ENCODE measurements around the gene RRP1.

RRP1 gene

DNA sequence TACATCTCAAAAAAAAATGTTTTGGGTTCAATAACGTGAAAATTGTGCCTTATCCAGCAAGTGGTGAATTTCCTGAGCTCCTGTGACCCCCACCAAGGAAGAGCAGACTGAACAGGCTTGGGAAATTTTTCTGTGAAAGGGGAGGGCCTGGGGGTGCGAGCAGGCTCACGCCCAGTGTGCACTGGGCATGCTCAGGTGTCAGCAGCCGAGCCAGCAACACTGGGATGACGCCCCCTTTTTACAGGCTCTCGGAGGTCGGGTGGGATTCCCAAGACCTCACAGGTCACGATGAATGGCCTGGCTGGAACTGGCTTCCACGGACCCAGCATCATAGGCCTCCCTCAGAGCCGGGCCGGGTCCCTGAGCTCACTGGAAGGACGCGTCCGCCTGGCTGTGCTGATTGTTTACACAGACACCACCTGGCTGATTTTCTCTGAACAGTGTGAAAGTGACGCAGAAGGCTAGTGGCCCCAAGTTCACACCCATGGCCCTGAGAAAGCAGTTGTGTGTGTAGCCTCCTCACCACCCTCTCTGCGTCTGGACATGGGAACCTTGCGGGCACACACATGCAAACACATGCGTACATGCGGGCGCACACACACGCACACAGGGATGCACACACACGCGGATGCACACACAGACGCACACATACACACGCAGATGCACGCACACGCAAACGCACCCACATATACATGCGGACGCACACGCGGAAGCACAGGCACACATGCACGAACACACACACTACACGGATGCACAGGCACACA is 22.5 kb upstream of the RRP1 start:
- Mint-ChIP-seq H3K4me3 (no peak overlapping the region), H3K4me1 (ENCODE audit: low read depth) (peaks cover 6% of the 10 kb centered on the region), H3K9me3 (peaks cover 8% of the 10 kb centered on the region), H3K36me3 (ENCODE audit: low read depth) (peaks cover 10% of the 10 kb centered on the region), H3K27me3 (ENCODE audit: low read depth) (no peaks in the 10 kb centered on the region), H3K27ac (no peak overlapping the region)

DNA sequence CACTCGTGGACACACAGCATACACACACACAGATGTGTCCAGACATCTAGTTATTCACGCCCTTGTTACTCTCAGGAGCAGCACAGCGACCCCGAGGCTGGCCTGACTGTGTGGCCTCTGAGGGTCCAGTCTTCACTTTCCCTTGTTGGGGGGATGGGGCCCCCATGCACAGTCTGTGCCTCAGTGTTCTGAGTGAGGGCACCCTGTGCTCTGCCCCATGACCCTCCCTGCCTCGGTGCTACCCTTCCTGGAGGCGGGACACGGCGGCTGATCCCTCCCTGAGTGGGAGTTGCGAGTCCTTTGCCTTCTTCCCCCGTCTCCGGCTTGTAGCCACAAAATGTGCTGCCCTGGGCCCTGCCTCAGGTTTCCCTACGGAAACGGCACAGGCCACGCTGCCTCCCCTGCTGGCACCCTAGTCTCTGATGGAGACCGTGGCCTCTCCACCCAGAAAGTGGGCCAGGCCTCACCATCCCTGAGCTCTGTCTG is 21.8 kb upstream of the RRP1 start:
- H3K9me3 Mint-ChIP-seq: peaks cover 8% of the 10 kb centered on the region

DNA sequence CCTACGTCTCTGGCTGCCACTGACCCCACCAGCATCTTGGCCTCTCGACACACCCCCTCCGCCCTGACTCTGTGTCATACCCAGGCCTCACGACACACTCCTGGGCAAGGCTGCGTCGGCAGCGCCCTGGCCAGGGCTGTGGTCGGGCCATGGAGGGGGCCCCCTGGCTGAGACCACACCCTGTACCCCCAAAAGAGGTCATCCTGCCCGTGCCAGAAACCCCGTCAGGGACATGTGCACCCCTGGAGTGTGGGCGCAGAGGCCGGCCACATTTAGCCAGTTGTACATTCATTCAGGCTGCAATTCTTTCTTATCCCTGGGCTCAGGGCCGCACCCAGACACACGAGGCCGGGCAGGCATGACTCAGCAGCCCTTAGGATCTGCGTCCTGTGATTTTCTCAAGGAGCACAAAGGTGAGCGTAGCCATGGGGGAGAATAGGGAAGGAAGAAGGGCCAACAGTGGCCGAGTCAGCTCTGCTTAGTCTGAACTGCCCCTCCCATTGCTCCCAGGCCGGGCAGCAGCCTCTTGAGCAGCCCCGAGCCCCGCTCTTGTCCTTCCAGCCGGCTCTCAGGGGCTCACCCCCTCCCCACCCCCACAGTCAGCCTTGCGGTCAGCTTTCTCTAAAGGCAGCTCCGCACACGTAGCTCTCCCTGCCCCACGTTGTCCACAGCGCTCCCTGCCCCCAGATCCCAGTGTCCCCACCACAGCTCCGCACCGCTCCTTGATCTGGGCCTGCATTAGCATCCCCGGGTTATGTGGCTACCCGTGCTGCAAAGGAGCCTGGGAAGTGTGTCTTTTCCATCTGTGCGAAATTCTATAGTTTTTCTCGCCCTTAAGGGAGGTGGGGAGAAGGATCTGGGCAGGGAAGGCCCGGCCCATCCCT is 21.2 kb upstream of the RRP1 start:
- no peak overlapping the region for H3K4me3 Mint-ChIP-seq
- H3K9me3 Mint-ChIP-seq: peaks cover 8% of the 10 kb centered on the region
- H3K27me3 Mint-ChIP-seq (ENCODE audit: low read depth): no peaks in the 10 kb centered on the region
- peaks cover 8% of the 10 kb centered on the region for H3K4me1 Mint-ChIP-seq (ENCODE audit: low read depth)
- peaks cover 14% of the 10 kb centered on the region for H3K36me3 Mint-ChIP-seq (ENCODE audit: low read depth)
- H3K27ac Mint-ChIP-seq: peak overlapping the region; percentile 18

More for the DNA sequence above, 21.8 kb upstream of the RRP1 start:
- H3K36me3 Mint-ChIP-seq (ENCODE audit: low read depth): peaks cover 12% of the 10 kb centered on the region
- no peaks in the 10 kb centered on the region for H3K27me3 Mint-ChIP-seq (ENCODE audit: low read depth)
- H3K27ac Mint-ChIP-seq: no peak overlapping the region
- no peak overlapping the region for H3K4me3 Mint-ChIP-seq
- H3K4me1 Mint-ChIP-seq (ENCODE audit: low read depth): peaks cover 6% of the 10 kb centered on the region

DNA sequence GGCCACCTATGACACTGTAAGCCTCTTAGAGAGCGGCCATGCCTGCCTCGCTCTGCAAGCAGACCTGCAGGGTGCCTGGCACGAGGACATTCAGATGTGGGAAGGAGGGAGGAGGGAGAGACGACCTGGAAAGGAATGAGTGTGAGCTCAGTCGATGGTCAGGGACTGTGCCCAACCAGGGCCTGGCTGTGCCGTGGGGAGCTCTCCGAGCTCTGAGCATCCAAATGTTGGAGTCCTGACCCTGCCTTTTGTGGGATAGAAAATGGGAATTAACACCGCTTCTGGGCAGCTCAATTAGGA is 20.6 kb upstream of the RRP1 start:
- Mint-ChIP-seq H3K4me3 (no peak overlapping the region), H3K27ac (peak overlapping the region; percentile 18), H3K9me3 (peaks cover 8% of the 10 kb centered on the region), H3K4me1 (ENCODE audit: low read depth) (peaks cover 11% of the 10 kb centered on the region), H3K27me3 (ENCODE audit: low read depth) (no peaks in the 10 kb centered on the region), H3K36me3 (ENCODE audit: low read depth) (peaks cover 19% of the 10 kb centered on the region)

DNA sequence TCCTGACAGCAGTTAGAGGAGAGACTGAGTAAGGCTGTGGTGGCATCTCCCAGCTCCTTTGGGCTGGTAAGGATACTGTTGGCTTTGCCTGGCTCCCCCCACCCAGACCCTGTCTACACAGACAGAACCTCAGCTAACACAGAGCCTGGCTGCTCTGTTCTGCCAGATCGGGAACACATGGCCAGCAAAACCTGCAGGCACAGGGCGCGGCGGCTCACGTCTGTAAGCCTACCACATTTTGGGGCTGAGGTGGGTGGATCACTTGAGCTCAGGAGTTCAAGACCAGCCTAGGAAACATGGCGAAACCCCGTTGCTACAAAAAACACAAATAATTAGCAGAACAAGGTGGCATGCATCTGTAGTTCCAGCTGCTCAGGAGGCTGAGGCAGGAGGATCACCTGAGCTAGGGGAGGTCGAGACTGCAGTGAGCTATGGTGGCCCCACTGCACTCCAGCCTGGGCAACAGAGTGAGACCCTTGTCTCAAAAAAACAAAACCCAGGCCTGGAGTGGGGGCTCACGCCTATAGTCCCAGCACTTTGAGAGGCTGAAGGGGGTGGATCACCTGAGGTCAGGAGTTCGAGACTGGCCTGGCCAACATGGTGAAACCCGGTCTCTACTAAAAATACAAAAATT is 19.9 kb upstream of the RRP1 start:
- Mint-ChIP-seq H3K4me1 (ENCODE audit: low read depth) (peaks cover 16% of the 10 kb centered on the region), H3K36me3 (ENCODE audit: low read depth) (peaks cover 25% of the 10 kb centered on the region), H3K27me3 (ENCODE audit: low read depth) (no peaks in the 10 kb centered on the region), H3K9me3 (peaks cover 8% of the 10 kb centered on the region), H3K27ac (no peak overlapping the region), H3K4me3 (no peak overlapping the region)

DNA sequence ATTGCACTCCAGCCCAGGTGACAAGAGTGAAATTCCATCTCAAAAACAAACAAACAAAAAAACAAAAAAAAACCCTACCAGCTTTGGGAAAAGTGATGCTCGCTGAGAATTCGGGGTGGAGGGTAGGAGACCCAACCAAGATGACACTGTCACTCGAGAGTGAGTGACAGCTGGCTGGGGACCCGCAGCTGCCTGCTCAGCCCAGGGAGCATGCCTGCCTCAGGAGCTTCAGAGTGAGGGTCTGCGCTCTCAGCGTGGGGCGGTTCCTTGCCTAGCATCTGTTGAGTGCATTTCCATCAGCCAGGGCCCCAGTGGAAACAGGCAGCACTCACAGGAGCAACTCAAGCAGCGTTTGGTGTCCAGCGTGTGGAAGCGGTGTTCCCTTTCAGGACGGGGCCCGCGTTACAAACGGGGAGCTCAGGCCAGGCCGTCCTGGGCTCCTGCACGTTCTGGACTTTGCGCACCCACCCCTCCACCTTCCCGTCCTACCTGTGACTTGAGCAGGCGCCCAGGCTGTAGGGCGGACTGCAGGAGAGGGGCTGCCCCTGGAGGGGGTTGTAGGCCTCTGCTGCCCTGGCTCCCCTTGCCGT is 19.2 kb upstream of the RRP1 start:
- Mint-ChIP-seq H3K27ac (no peak overlapping the region), H3K4me3 (no peak overlapping the region), H3K4me1 (ENCODE audit: low read depth) (peaks cover 20% of the 10 kb centered on the region), H3K27me3 (ENCODE audit: low read depth) (no peaks in the 10 kb centered on the region), H3K9me3 (peaks cover 8% of the 10 kb centered on the region), H3K36me3 (ENCODE audit: low read depth) (peaks cover 28% of the 10 kb centered on the region)

DNA sequence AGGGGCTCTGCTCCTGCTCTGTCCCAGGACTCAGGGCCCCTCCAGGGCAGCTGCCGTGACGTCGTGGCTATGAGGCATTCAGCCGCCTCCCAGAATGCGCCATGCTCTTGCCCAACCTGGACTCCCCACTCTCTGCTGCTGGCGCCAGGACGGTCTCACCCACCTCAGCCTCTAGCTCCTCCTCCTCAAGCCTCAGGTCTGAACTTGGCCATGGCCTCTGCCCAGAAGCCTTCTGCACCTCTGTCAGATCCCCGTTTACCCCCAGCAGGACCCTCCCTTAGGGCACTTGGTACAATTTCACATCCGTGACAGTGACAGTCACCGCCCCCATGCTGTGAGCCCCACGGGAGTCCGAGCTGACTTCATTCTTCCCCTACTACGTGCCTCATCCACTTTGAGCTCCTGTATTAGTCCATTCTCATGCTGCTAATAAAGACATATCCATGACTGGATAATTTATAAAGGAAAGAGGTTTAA is 18.1 kb upstream of the RRP1 start:
- Mint-ChIP-seq H3K4me3 (no peak overlapping the region), H3K27ac (no peak overlapping the region), H3K4me1 (ENCODE audit: low read depth) (peaks cover 26% of the 10 kb centered on the region), H3K9me3 (peaks cover 8% of the 10 kb centered on the region), H3K27me3 (ENCODE audit: low read depth) (no peaks in the 10 kb centered on the region), H3K36me3 (ENCODE audit: low read depth) (peaks cover 33% of the 10 kb centered on the region)

DNA sequence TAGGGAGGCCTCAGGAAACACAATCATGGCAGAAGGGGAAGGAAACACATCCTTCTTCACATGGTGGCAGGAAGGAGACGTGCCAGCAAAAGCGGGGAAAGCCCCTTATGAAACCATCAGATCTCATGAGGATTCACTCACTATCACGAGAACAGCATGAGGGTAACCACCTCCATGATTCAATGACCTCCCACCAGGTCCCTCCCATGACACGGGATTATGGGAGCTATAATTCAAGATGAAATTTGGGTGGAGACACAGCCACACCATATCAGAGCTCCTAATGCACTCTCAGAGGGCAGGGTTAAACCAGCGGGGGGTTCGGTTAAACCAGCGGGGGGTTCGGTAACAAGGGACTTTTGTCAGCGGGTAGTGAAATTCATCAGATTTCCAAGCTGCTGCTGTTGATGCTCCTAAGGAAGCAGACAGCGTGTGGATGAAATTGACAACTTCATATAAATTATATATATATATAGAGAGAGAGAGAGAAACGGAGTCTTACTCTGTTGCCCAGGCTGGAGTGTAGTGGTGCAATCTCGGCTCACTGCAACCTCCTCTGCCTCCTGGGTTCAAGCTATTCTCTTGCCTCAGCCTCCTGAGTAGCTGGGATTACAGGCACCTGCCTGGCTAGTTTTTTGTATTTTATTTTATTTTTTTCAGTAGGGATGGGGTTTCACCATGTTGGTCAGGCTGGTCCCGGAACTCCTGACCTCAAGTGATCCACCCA is 17.5 kb upstream of the RRP1 start:
- Mint-ChIP-seq H3K4me1 (ENCODE audit: low read depth) (peaks cover 26% of the 10 kb centered on the region), H3K4me3 (no peak overlapping the region), H3K27ac (peak overlapping the region; percentile 20), H3K27me3 (ENCODE audit: low read depth) (no peaks in the 10 kb centered on the region), H3K9me3 (peaks cover 8% of the 10 kb centered on the region), H3K36me3 (ENCODE audit: low read depth) (peaks cover 33% of the 10 kb centered on the region)

DNA sequence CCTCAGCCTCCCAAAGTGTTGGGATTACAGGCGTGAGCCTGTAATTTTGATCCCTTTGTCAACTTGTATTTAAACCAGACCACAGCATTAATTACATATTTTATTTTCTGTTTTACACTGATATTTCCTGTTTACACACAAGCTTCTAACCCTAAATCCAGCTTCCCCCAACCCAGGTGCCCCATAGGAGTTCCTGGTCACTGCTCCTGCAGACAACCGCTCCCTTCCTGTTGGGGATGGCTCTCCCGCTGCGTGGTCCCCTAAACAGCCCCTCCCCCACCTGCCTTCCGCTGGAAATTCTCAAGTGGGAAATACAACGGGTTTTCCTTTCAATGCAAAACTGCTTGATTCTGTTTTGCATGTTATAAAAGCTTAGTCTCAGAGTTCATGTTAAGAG is 17.0 kb upstream of the RRP1 start:
- Mint-ChIP-seq H3K4me1 (ENCODE audit: low read depth) (peaks cover 27% of the 10 kb centered on the region), H3K9me3 (peaks cover 8% of the 10 kb centered on the region), H3K36me3 (ENCODE audit: low read depth) (peaks cover 33% of the 10 kb centered on the region), H3K27ac (no peak overlapping the region), H3K27me3 (ENCODE audit: low read depth) (no peaks in the 10 kb centered on the region), H3K4me3 (no peak overlapping the region)

DNA sequence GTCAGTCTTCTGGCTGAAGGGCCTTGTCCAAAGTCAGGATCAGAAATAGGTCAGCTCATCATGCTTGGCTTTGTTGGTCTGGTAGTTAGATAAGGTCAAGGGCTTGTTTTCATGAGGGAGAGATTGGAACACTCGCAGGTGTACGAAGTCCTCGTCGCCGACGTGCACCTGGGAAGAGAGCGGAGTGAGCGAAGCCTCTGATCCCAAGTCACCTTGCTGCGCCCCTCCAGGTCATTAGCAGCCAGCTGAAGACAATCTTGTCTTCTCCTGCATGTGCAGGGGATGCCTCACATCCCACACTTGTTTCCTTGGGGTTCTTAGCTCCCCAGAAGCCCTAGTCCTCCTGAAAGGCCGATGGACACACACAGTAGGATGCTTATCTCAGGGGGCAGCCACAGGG is 15.2 kb upstream of the RRP1 start:
- Mint-ChIP-seq H3K27ac (no peak overlapping the region), H3K27me3 (ENCODE audit: low read depth) (no peaks in the 10 kb centered on the region), H3K36me3 (ENCODE audit: low read depth) (peaks cover 33% of the 10 kb centered on the region), H3K4me1 (ENCODE audit: low read depth) (peaks cover 41% of the 10 kb centered on the region), H3K4me3 (peak overlapping the region; percentile 51), H3K9me3 (peaks cover 8% of the 10 kb centered on the region)

DNA sequence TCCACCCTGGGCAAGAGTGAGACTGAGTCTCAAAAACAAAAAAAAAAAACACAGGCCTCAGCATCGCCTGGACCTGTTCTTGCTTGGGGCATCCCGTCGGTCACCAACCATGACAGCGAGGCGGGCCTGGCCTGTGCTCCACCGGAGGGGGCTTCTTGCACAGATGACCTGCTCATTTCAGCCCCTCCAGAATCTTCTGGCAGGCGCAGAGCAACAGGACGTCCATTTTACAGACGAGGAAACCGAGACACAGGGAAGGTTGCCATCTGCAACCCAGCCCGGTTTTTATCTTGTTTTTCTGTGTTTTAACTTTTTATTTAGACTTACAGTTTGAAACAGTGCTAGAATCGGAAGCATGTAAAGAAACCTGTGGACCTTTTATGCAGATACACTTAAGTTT is 14.2 kb upstream of the RRP1 start:
- H3K9me3 Mint-ChIP-seq: peaks cover 8% of the 10 kb centered on the region
- H3K4me1 Mint-ChIP-seq (ENCODE audit: low read depth): peaks cover 47% of the 10 kb centered on the region
- H3K36me3 Mint-ChIP-seq (ENCODE audit: low read depth): peaks cover 33% of the 10 kb centered on the region
- no peaks in the 10 kb centered on the region for H3K27me3 Mint-ChIP-seq (ENCODE audit: low read depth)
- H3K27ac Mint-ChIP-seq: peak overlapping the region; percentile 85
- H3K4me3 Mint-ChIP-seq: peak overlapping the region; percentile 95

DNA sequence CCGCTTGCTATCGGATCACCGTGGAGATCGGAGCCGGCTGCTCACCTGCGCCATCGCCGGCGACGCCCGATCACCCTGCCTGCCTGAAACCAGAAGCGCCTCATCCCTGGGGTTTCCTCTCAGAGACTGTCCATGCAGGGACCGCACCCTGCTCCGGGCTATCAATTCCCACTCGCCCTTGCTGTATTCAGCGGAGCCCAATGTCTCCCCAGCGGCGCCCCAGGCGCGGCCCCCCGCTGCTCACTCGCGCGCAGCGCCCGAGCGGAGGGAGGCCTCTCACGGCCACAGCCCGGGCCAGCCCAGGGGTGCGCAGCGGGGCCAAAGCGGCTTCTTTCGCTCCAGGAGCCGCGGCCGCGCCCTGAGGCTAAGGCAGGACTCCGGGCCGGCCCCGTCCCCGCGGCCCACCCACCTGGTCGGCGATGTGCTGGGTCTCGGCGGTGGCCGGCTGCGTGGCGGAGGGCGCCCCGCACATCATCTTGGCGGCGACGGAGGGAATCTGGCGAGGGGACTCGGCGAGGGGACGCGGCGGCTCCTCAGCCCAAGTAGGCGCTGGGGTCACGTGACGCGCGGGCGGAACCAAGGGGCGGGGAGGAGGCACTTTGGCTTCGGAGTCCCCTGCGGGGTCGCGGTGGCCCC is 13.5 kb upstream of the RRP1 start, which contains the start of gene CSTB:
CSTB (minus strand) TSS at position 514 of the 636 bp plus-strand sequence; CDS start at position 475, 39 bp downstream.
- H3K36me3 Mint-ChIP-seq (ENCODE audit: low read depth): peaks cover 33% of the 10 kb centered on the region
- H3K4me1 Mint-ChIP-seq (ENCODE audit: low read depth): peaks cover 47% of the 10 kb centered on the region
- H3K9me3 Mint-ChIP-seq: peaks cover 8% of the 10 kb centered on the region
- peak within 1 kb of the TSS; percentile 95 for H3K4me3 Mint-ChIP-seq
- H3K27ac Mint-ChIP-seq: peak within 1 kb of the TSS; percentile 85
- H3K27me3 Mint-ChIP-seq (ENCODE audit: low read depth): no peaks in the 10 kb centered on the region

DNA sequence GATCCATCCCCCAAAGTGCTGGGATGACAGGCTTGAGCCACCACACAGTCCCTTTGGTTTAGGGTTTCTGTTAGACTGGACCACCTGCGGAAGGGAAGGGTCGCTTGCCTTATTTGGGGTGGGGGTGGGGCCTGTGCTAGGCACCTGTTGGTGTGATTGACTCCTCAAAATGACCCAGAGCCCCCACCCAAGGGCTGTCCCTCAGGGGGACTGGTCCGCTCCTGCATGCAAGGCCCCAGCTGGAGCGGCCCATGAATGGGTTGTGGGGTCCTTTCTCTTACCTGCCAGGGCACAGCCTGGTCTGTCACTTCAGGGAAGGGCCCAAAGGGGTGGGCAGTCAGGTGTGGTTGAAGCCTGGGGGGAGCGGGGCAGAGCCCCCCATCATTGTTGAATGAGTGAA is 11.4 kb upstream of the RRP1 start:
- H3K4me3 Mint-ChIP-seq: peak overlapping the region; percentile 83
- no peaks in the 10 kb centered on the region for H3K27me3 Mint-ChIP-seq (ENCODE audit: low read depth)
- peak overlapping the region; percentile 96 for H3K27ac Mint-ChIP-seq
- H3K4me1 Mint-ChIP-seq (ENCODE audit: low read depth): peaks cover 48% of the 10 kb centered on the region
- peaks cover 23% of the 10 kb centered on the region for H3K36me3 Mint-ChIP-seq (ENCODE audit: low read depth)
- no peaks in the 10 kb centered on the region for H3K9me3 Mint-ChIP-seq
